Gastrocnemius medialis (tissue), 4 donors: ENCODE data around the gene TMEM53. TPM values are rescaled to one million over a fixed set of nuclear protein-coding genes. Genes with fewer than 3 reads are reported as not detected.
A peak's percentile ranks its signal among the peaks of the same experiment; 100 is the strongest.

Source experiments
- ATAC-seq, 2 donors: fragments of 150-250 bp; one replicate each; pipeline ENCODE4 v1.9.1; 2016
- DNase-seq, 2 donors: peaks; one replicate each; pipeline ENCODE4 v3.0.0-alpha.2; 2019
- H3K27ac ChIP-seq, 4 donors: fragments of 200-600 bp; sonication (generic); 1 replicate in 1 of 4; 2 replicates in 3 of 4; pipeline ENCODE4 v1.5.1; 2016 to 2018; ENCODE audit warnings: mild to moderate bottlenecking in 2 of 4, moderate library complexity in 1 of 4
- H3K27me3 ChIP-seq, 3 donors: fragments of 200-600 bp; sonication (generic) in 2 of 3; 1 replicate in 1 of 3; 2 replicates in 2 of 3; pipeline versions ENCODE4 v1.5.1 to v1.6.0; 2016 to 2019; ENCODE audit warnings: mild to moderate bottlenecking in 1 of 3, moderate library complexity in 1 of 3
- H3K36me3 ChIP-seq, 2 donors: fragments of 200-600 bp; sonication (generic) in 1 of 2; one replicate each; pipeline ENCODE4 v1.5.1; 2017 to 2018
- H3K4me1 ChIP-seq, 2 donors: fragments of 200-600 bp; sonication (generic) in 1 of 2; one replicate each; pipeline ENCODE4 v1.5.1; 2016 to 2017; ENCODE audit warnings: mild to moderate bottlenecking in 2 of 2
- H3K4me3 ChIP-seq, 4 donors: fragments of 200-600 bp; sonication (generic) in 3 of 4; 1 replicate in 1 of 4; 2 replicates in 3 of 4; pipeline ENCODE4 v1.5.1; 2016 to 2019; ENCODE audit warnings: mild to moderate bottlenecking in 2 of 4
- H3K9me3 ChIP-seq, 3 donors: fragments of 200-600 bp; sonication (generic) in 2 of 3; 1 replicate in 1 of 3; 2 replicates in 2 of 3; pipeline ENCODE4 v1.5.1; 2016 to 2019
- POLR2A ChIP-seq, 2 donors: fragments of 450-650 bp; IDR thresholded peaks; one replicate each; pipeline ENCODE4 v1.6.1; 2017; ENCODE audit warnings: antibody characterized with exemption in 2 of 2, mild to moderate bottlenecking in 2 of 2, moderate library complexity in 2 of 2
- in situ Hi-C, 4 donors: fragments of 200-750 bp; cut with MboI; loops; one replicate each; pipeline versions ENCODE4 v1.15.0 to v1.8.0; 2017; ENCODE audit warnings: low sequenced_read_pairs in 4 of 4
- intact Hi-C: fragments of 100-400 bp; cut with DNase I; formaldehyde crosslinking; loops from one replicate; pipeline ENCODE4 v1.15.1; 2023; ENCODE audit warnings: low total_unique reads
- total RNA-seq, 4 donors: library from RNA; depleted of rRNA; stranded (reverse); fragments of >200 nt; gene quantifications; one replicate each; pipeline versions ENCODE4 v1.1.0 to v1.2.3, GENCODE V29; 2016
- TF ChIP-seq, protein P1 (sequence below), 5 experiments: fragments of 450-650 bp in 3 of 5; fragments of 200-600 bp in 2 of 5; sonication (generic) in 2 of 5; IDR thresholded peaks in 4 of 5; conservative IDR thresholded peaks in 1 of 5; 1 replicate in 4 of 5; 2 replicates in 1 of 5; pipeline ENCODE4 v1.5.1; 2016 to 2019; ENCODE audit warnings: antibody characterized with exemption in 5 of 5, mild to moderate bottlenecking in 3 of 5, moderate library complexity in 3 of 5

The TMEM53 gene
- total RNA-seq, 4 donors from 2014 or later = 2.6 to 5.9 (median 4.2) TPM

DNA sequence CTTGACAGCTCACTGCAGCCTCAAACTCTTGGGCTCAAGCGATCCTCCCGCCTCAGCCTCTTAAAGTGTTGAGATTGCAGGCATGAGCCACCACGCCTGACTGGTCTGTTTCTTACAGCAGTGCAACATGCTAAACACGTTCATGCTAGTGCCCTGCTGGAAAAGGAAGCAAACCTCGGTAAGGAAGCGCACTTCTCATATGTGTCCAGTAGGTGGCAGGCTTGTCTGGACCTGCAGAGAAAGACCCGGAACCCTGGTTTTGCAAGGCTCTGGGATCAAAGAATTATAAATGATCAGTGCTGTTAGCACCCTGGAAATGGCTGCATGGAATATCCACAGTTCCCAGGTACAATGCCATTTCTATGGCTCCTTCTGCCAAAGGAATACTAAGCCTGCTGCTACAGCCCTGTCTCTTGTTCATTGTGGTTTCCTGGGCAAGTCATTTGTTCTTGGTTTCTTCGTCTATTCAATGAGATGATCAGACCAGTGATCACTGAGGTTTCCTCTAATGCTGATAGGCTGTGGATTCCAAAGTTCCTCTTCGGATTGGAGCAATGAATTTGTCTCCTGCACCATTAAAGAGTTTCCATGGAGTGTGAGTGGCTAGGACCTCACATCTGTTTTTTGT is 40.8 kb upstream of the TMEM53 start:
- Histone ChIP-seq H3K36me3 (no peaks in the 10 kb centered on the region), H3K27me3 (peaks cover 0 to 5% (median 0%) of the 10 kb centered on the region in 3 donors), H3K27ac (no peak overlapping the region), H3K4me1 (peaks cover 6 to 8% of the 10 kb centered on the region in 2 donors), H3K4me3 (no peak overlapping the region), H3K9me3 (no peaks in the 10 kb centered on the region)
- intact Hi-C loops (no loop called here), in situ Hi-C loops (no loop called here)
- DNase-seq (peak; percentile 22 to 51), ATAC-seq (peak; percentile 53 to 65)
- TF ChIP-seq POLR2A (IDR thresholded peaks at IDR 0.05) = no peak
- TF ChIP-seq, protein P1, sequence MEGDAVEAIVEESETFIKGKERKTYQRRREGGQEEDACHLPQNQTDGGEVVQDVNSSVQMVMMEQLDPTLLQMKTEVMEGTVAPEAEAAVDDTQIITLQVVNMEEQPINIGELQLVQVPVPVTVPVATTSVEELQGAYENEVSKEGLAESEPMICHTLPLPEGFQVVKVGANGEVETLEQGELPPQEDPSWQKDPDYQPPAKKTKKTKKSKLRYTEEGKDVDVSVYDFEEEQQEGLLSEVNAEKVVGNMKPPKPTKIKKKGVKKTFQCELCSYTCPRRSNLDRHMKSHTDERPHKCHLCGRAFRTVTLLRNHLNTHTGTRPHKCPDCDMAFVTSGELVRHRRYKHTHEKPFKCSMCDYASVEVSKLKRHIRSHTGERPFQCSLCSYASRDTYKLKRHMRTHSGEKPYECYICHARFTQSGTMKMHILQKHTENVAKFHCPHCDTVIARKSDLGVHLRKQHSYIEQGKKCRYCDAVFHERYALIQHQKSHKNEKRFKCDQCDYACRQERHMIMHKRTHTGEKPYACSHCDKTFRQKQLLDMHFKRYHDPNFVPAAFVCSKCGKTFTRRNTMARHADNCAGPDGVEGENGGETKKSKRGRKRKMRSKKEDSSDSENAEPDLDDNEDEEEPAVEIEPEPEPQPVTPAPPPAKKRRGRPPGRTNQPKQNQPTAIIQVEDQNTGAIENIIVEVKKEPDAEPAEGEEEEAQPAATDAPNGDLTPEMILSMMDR (IDR thresholded peaks at IDR 0.05 in 4 of 5, conservative IDR thresholded peaks at IDR 0.05 in 1 of 5) = peak; percentile 62 to 90 (median 79)

DNA sequence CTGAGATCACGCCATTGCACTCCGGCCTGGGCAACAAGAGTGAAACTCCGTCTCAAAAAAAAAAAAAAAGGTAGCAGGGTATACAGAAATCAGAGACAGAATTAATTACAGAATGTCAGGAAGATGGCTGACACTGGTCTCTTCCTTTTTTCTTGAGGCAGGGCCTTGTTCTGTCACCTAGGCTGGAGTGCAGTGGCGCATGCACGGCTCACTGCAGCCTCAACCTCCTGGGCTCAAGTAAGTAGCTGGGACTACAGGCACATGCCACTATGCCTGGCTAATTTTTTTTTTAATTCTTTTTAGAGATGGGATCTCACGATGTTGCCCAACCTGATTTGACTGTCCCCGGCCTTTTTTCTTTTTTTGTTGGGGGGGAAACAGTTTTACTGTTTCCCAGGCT is 40.3 kb upstream of the TMEM53 start:
- H3K4me1 ChIP-seq = peaks cover 6 to 8% of the 10 kb centered on the region in 2 donors
- ATAC-seq = no peak

DNA sequence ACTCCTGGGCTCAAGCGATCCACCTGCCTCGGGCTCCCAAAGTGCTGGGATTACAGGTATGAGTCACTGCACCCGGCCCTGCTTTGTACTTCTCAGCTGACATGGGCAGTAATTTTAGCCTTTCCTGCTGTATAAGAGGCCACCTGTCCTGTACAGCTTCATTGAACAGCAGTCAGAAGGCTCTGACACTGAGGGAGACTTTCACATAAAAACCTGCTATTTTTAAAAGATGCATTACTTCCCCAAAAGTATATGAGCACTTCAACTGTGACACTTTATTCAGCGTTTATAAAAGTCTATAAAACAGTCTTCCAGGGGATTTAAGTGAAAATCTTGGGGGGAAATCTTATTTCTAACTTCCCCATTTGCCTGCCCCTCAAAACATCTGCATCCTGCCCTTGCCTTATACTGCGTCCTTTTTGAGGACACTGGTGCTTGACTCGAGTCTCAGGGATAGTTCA is 39.1 kb upstream of the TMEM53 start:
- H3K9me3 ChIP-seq = no peaks in the 10 kb centered on the region
- intact Hi-C loops (no loop called here), in situ Hi-C loops (no loop called here)
- peaks cover 0 to 5% (median 0%) of the 10 kb centered on the region in 3 donors for H3K27me3 ChIP-seq
- no peak overlapping the region for H3K4me3 ChIP-seq
- no peaks in the 10 kb centered on the region for H3K36me3 ChIP-seq
- ATAC-seq (peak; percentile 95 to 97), DNase-seq (peak; percentile 62 to 82)
- peak overlapping the region in 2 of 4 donors; percentile 43 to 71 for H3K27ac ChIP-seq
- peak in 1 of 2 donors; percentile 44 for TF ChIP-seq POLR2A (IDR thresholded peaks at IDR 0.05)
- TF ChIP-seq, protein P1 (IDR thresholded peaks at IDR 0.05 in 4 of 5, conservative IDR thresholded peaks at IDR 0.05 in 1 of 5) = no peak
- H3K4me1 ChIP-seq = peaks cover 6 to 8% of the 10 kb centered on the region in 2 donors

More for the DNA sequence above, 40.3 kb upstream of the TMEM53 start:
- Histone ChIP-seq H3K27ac (no peak overlapping the region), H3K36me3 (no peaks in the 10 kb centered on the region), H3K9me3 (no peaks in the 10 kb centered on the region), H3K27me3 (peaks cover 0 to 5% (median 0%) of the 10 kb centered on the region in 3 donors), H3K4me3 (no peak overlapping the region)
- no peak for DNase-seq
- in situ Hi-C loops = no loop called here
- TF ChIP-seq POLR2A (IDR thresholded peaks at IDR 0.05) = no peak
- TF ChIP-seq, protein P1 (IDR thresholded peaks at IDR 0.05 in 4 of 5, conservative IDR thresholded peaks at IDR 0.05 in 1 of 5) = no peak
- intact Hi-C loops = no loop called here

DNA sequence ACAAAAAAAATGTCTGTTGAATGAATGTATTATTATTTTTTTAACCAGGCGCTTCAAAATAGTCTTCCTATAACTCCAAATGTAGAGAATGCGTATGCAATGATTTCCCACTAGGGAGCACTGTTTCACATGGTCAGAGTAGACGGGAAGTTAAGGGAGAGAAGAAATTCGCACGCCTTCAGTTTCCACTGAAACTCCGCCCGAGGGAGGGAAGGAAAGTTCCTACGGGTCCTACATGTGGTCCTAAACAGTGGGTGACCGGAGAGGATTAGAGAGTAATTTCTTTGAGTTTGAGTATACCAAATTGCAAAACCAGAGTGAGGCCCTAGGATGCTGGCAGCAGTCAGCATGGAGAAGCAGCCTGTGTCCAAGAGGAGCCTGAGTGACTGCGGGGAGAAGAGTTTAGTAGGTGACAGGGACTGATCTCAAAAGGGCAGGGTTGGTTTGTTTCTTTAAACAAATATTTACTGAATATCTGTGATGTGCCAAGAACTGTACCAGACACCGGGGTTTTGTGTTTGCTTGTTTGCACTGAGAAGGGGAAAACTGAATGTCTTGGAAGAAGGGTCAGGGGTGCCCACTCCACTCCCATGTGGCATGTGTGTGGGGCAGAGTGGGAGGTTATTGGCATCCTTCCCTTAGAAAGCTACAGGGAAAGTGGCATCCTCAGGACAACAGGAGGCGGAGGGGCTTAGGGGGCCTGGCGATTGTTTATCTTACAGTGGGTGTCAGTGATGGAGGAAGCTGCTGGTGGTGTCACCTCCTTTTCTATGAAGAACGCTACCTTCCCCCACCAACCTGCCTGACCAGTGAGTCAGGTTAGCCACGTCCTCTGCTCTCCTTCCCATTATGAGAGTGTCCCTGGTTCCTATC is 33.9 kb upstream of the TMEM53 start:
- intact Hi-C loops (no loop called here), in situ Hi-C loops (no loop called here)
- H3K36me3 ChIP-seq = no peaks in the 10 kb centered on the region
- peaks cover 0 to 4% of the 10 kb centered on the region in 2 donors for H3K4me1 ChIP-seq
- no peaks in the 10 kb centered on the region for H3K27me3 ChIP-seq
- DNase-seq = no peak
- TF ChIP-seq POLR2A (IDR thresholded peaks at IDR 0.05) = no peak
- TF ChIP-seq, protein P1 (IDR thresholded peaks at IDR 0.05 in 4 of 5, conservative IDR thresholded peaks at IDR 0.05 in 1 of 5) = peak in 4 of 5 experiments; percentile 37 to 64 (median 42)
- H3K4me3 ChIP-seq = peak overlapping the region in 3 of 4 donors; percentile 17 to 39 (median 22)
- peak; percentile 80 to 82 for ATAC-seq
- H3K27ac ChIP-seq = no peak overlapping the region
- no peaks in the 10 kb centered on the region for H3K9me3 ChIP-seq
